ENCODE measurements around the gene PGM1. TPM values are rescaled to one million over a fixed set of nuclear protein-coding genes. Genes with fewer than 3 reads are reported as not detected.

The PGM1 gene
- total RNA-seq, 1 experiment from 2014 or later, result 54.6 TPM

GRCh38 chr1:63617450-63617849, 24.2 kb downstream of the PGM1 start:
- Histone ChIP-seq H3K79me2 (ENCODE audit: insufficient read depth, low read length) (no peaks in the 10 kb centered on the region), H3K9me3 (ENCODE audit: control insufficient read depth in 1 of 2, insufficient read depth in 1 of 2, low read depth in 1 of 2, low read length in 2 of 2) (no peaks in the 10 kb centered on the region), H3K9ac (ENCODE audit: low read length) (no peak overlapping the region), H3K4me2 (ENCODE audit: low read length) (no peak overlapping the region), H4K20me1 (ENCODE audit: insufficient read depth) (no peaks in the 10 kb centered on the region), H3K27ac (ENCODE audit: low read depth, low read length) (no peak overlapping the region), H3K36me3 (ENCODE audit: control insufficient read depth in 1 of 2, insufficient read depth in 2 of 2, low read length in 2 of 2) (no peaks in the 10 kb centered on the region), H3K4me1 (ENCODE audit: control insufficient read depth in 1 of 2, insufficient read depth in 2 of 2, low read length in 2 of 2) (no peaks in the 10 kb centered on the region; a peak in 1 of 4 replicates), H2AFZ (ENCODE audit: low read depth, low read length, poor library complexity, severe bottlenecking) (no peak overlapping the region), H3K27me3 (ENCODE audit: insufficient read depth, low read length) (no peaks in the 10 kb centered on the region), H3K4me3 (replicated peaks in 1 of 2; ENCODE audit: low read depth in 1 of 2, low read length in 2 of 2) (no peak overlapping the region), H3K9me2 (ENCODE audit: insufficient read depth) (no peaks in the 10 kb centered on the region)
- BruUV-seq (replicated peaks), result no TSS peak
- TF ChIP-seq EGR1 (IDR thresholded peaks at IDR 0.05; ENCODE audit: low read depth) (no peak), CEBPB (IDR thresholded peaks at IDR 0.05; ENCODE audit: low read depth) (no peak), YY1 (IDR thresholded peaks at IDR 0.05; ENCODE audit: extremely low read depth, insufficient replicate concordance, low read depth, low read length) (no peak), CBX3 (IDR thresholded peaks at IDR 0.05; ENCODE audit: low read depth) (no peak), POLR2AphosphoS5 (IDR thresholded peaks at IDR 0.05; ENCODE audit: low read depth, low read length) (no peak), ZBTB33 (IDR thresholded peaks at IDR 0.05; ENCODE audit: extremely low read depth, insufficient replicate concordance, low read length) (no peak), CTCF (IDR thresholded peaks at IDR 0.05 in 2 of 3, conservative IDR thresholded peaks at IDR 0.05 in 1 of 3; ENCODE audit: borderline replicate concordance in 1 of 3, insufficient read depth in 1 of 3, low read depth in 2 of 3, low read length in 2 of 3) (no peak), EZH2 (IDR thresholded peaks at IDR 0.05) (no peak), POLR2A (IDR thresholded peaks at IDR 0.05; ENCODE audit: borderline replicate concordance, extremely low read depth, insufficient read depth, insufficient read length) (no peak), JUND (IDR thresholded peaks at IDR 0.05) (no peak), SP1 (IDR thresholded peaks at IDR 0.05; ENCODE audit: low read depth) (no peak), REST (IDR thresholded peaks at IDR 0.05; ENCODE audit: low read depth) (no peak), MAX (IDR thresholded peaks at IDR 0.05) (no peak), ELF1 (IDR thresholded peaks at IDR 0.05; ENCODE audit: borderline replicate concordance, low read depth) (no peak)
- intact Hi-C loops (cut with micrococcal nuclease), result no loop called here
- ATAC-seq (no peak), DNase-seq (ENCODE audit: low read depth, low spot score) (no peak)
- RAD21 ChIA-PET (ENCODE audit: low non-redundant PET in 1 of 2, low total read pairs in 2 of 2, uncharacterized antibody in 2 of 2, unreplicated experiment in 2 of 2), result interaction anchor here (0.9 to 1.5 kb wide), 5 partner anchors 57 to 629 kb away, joined by 3 to 7 read pairs (median 4); no protein-coding TSS in a partner anchor
- CTCF ChIA-PET, result interaction anchor here (1.0 to 2.7 kb wide), 6 partner anchors 57 to 629 kb away, joined by 3 to 15 read pairs (median 8); no protein-coding TSS in a partner anchor
- POLR2A ChIA-PET, result no interaction called here

All from HCT116 (cell line).